Fibroblast of skin of back (primary cell): ENCODE measurements around the gene CYP46A1.
A peak's percentile ranks its signal among the peaks of the same experiment; 100 is the strongest.
"Not testable (repeated sequence)": the region's sequence is repeated elsewhere in the genome, so short reads cannot be mapped to it uniquely, and the experiment has no call there.

Experiments used
- DNase-seq: peaks from one replicate; pipeline ENCODE4 v3.0.0-alpha.2; 2013

The CYP46A1 gene

DNA sequence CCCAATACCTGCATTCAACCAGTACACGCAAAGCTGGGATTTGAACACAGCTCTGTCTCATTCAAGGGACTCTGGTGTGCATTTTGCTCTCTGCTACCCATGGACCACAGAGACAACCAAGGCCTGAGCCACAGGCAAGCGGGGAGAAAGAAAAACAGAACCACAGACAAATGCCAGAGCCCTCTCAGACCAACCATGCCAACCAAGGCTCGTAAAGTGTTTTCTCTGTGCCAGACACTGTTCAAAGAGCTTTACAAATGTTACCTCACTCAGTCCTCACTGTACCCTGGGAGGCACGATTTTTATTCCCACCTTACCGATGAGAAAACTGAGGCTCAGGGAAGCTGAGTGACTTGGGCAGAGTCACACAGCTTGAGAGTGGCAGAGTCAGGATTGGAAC, 76.7 kb downstream of the CYP46A1 start:
- no peak for DNase-seq

DNA sequence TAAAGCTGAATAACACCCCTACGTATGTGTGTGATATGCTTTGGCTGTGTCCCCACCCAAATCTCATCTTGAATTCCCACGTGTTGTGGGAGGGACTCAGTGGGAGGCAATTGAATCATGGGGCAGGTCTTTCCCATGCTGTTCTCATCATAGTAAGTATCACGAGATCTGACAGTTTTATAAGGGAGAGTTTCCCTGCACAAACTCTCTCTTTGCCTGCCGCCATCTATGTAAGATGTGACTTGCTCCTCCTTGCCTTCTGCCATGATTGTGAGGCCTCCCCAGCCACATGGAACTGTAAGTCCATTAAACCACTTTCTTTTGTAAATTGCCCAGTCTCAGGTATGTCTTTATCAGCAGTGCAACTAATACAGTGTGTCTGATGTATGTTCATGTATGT, 78.8 kb downstream of the CYP46A1 start:
- not testable (repeated sequence) for DNase-seq

DNA sequence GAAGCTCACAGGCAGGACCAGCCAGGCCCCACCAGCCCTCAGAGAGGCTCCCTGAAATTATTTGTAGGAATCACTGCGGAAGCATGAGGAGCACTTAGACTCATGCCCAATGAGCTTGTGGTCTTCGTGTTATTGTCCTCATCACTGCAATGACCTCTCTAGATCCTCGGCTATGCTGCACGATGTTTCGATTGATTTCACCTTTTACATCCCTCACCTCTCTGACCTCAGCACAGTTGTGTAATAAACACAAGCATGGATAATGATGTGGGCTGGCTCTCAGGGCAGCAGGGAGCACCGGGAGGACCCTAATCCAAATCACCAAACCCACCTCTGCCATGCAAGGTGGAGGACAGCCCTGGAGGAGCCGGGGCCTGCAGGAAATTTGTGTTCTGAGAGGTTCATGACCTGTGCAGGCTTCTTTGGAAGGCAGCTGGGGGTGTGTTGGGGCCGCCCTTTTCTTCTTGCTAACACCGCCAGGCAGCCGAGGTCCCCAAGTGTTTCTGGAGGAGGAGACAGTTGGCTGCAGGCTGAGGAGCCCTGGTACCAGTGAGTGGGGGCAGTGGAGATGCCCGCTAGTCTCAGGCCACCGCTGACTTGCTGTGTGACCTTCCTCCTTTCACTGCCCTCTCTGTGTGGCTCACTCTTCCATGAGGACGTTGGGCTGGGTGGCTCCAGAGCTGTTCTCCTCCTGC, 79.6 kb downstream of the CYP46A1 start:
- DNase-seq = no peak

DNA sequence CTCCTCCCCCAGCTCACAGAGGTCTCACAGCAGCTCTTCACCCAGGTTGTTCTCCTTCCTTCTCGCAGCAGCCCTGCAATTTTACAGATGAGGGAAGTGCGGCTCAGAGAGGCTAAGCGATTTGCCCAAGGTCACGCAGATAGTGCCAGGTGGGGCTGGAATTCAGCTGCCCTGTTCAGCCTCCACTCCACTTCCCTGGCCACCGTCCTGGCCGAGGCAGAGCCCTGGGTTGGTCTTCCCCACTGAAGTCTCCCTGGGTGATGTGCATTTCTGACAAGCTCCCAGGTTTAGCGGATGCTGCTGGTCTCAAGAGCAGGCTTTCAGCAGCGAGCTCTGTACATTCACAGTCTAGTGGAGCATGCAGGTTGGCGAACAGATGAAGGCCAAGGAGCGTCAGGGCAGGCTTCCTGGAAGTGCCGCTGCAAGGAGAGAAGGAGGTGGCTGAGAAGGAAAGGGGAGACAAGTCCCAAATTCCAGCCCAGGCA, 80.2 kb downstream of the CYP46A1 start:
- no peak for DNase-seq

DNA sequence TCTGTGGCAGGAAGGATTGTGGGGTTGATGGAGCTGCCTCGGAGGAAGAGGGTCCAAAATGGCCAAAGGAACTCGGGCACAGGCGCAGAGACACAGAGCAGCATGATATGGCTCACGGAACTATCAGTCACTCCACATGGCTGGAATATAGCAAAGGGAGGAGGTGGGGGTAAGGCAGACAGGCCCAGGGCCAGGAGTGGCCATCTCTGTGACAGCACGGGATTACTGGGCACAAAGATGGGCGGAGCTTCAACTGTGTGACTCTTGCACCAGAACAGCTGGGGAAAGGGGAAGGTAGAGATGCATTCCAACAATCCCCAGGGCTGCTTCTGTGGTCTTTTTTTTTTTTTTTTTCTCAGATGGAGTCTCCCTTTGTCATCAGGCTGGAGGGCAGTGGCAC, 84.3 kb downstream of the CYP46A1 start:
- peak; percentile 81 for DNase-seq

DNA sequence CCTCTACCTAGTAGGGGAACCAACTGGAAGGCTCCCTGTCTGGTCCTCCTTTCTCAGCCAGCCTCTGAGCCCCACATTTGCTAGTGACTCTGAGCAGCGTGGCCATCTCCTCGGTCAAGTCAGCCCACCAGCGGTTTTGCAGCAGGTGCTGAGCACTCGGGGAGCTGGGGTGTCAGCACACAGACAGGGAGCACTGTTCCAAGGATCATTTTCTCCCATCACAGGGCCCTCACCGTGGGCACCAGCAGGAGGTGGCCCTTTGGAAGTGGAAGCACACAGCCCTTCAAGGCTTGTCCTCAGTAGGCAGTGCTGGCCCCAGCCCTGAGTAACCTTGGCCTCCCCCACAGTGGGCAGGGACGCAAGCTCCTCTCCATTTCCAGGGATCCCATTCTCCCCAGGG, 85.0 kb downstream of the CYP46A1 start:
- no peak for DNase-seq

DNA sequence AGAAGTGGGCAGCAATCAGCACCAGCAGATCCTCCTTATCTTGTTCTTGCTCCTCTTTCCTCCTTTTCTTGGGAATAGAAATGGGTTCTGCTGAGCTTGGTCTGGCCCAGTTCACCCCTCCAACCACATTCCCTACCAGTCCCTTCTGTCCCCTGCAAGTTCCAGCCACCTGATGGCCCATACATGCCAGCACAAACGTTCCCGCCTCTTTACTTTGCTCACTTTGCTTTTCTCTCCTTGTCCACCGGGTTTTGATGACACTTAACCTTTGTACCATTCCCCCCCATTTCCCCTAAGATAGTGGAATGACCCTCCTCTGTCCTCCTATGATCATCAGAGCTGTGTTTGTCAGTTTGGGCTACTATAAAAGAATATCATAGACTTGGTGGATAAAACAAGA, 85.7 kb downstream of the CYP46A1 start:
- DNase-seq = no peak

DNA sequence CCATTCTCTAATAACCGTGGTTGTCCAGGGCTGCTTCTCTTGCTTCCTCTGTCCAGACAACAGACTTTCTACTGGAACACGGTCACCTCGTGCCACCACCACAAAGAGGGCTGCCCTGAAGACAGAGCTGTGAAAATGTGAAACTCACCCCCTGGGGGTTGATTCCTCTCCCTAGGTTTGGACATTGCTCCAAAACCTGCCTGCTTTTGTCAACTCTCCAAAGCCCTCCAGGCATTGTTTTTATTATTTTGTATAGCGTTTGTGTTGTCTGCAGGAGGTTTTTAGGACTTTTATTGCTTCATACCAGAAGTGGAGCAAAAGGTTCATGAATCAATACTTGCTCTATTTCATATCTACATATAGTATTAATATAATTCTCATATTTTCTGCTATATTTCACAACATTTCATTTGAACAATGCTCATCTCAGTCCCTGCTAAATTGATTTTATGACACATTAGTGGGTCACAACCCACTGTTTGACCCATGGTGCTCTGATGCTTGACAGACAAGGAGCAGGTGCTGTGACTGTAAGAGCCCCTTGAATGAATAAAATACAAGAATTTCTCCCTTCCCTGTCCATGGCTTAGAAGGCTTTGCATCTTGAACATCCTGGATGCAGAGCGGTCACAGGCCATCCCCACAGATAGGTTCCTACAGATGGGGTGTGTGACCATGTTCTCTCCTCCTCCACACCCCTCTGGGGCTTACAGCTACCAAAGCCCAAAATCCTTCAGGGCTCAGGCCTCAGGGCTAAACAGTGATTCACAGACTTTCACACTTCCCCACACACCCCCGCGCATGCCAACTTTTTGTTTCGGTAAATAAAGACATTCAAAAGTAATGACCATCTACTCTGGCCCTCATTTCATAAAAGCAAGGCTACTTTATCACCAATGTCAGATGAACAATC, 88.5 kb downstream of the CYP46A1 start:
- no peak for DNase-seq

DNA sequence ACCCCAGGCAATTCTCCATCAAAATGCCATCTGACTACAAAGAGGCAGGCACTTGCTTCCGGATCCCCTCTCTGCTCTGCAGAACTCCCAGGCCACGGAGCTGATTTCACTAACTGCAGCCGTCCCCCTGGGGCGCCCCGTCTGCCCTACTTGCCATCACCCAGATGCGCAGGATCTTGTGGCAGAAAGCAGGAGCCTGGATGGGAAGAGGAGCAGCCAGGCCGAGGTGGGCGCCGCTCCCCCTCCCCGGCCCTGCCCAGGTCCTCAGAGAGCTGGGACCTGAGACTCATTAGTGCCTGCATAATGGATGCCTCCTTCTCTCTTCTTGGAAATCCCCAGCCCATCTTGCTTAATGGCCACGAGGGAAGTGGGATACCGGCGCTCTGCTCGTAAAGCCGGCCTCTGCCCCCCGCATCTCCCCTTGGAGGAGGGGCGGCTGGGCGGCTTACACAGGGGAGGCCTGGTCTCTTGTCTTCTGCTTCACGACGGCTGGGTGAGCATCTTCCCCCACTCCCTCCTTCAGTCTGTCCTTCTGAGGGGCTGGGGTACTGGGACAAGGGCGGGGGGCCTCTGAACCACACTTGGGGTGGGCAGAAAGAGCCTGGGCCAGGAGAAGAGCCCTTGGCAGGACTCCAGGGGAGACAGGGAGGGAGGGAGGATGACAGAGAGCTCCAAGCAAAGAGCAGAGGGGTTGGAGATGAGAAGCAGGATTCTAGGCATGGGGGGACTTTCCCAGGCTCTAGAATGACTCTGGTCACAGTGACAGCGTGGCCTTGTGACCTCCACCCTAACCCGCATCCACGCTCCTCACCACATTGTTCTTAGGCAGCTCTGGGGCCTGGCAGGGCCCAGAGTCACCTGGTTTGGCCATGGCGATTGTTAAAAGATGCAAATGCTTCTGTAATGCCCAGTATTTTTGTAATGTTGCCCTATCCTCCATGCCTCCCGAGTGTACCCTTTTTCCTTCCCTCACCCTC, 89.7 kb downstream of the CYP46A1 start:
- no peak for DNase-seq

DNA sequence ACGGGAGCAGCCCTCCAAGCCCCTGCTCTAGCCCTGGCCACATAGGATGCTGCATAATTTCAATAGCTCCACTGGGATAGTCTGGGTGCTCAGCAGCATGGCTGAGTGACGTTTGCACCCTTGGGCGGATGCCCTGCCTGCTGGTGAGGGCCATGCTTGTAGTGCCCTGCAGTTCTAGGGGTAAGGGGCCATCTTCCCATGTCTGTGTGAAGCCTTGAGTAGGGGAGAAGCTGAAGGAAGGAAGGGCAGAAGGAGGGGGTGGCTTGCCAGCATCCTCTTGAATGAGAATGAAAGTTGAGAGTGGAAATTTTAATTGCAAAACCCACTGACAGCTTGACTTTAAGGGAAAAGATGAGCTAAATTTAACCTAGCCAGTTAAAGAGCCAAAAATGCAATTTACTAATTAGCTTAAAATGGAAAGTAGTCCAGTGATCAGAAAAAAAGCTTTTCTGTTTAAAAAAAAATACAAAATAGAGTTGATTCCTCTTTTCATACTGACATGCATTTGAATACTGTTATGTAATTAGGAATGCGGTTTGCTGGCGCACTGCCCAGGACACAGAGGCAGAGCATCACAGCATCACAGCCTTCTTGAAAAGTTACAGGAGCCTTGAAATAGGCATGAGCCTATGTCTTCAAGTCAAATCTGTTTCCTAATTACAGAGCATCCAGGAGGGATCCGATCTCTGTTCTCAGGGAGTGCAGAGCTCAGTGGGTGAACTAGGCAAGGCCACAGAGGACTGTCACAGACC, 90.6 kb downstream of the CYP46A1 start:
- peak; percentile 64 for DNase-seq

DNA sequence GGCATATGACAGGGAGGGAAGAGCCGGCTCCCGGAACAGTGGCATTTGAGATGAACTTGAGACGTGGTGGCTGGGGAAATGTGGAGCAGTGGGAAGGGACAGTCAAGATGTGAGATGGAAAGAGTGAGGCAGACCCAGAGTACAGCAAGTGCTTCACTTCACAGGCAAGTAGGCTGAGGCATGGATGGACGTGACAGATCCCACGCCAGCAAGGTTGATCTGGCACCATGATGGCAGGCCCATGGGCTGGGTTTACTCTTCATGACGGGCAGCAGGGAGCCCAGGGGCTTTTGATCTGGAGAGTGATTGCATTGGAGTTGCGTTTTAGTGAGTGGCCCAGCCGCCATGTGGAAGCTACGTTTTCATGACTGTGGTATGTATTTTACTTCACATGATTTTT, 91.3 kb downstream of the CYP46A1 start:
- DNase-seq = no peak
